22Rv1 (cell line): Measurements from ENCODE around the gene CCDC54.
"Not testable (repeated sequence)": the region's sequence is repeated elsewhere in the genome, so short reads cannot be mapped to it uniquely, and the experiment has no call there.

Experiments
- H3K27ac ChIP-seq: fragments of 450-650 bp; 2 replicates; pipeline ENCODE4 v1.5.1; 2017
- CTCF ChIP-seq: fragments of 450-650 bp; IDR thresholded peaks from 2 replicates; pipeline ENCODE4 v1.5.1; 2017; ENCODE audit warnings: mild to moderate bottlenecking
- ZFX ChIP-seq: fragments of 450-650 bp; IDR thresholded peaks from 2 replicates; pipeline ENCODE4 v1.6.1; 2017; ENCODE audit warnings: antibody characterized with exemption, borderline replicate concordance

CCDC54 gene

DNA sequence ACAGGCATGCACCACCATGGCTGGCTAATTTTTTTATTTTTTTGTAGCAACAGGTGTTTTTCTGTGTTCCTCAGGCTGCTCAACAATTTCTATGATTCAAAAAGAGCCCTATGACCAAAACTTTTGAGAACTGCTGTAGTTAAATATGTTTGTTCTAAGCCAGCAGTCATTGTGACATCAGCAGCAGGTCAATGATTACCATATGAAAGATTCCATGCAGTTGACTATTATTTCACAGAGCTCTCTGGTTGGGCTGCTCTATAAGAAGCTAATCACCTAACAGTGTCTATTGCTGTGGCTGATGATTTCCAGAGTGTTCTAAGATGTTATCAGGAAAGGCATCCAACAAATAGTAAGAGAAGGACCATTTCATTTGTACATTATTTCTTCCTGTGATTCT is at the start of gene CCDC54:
CCDC54 (plus strand) TSS at position 289 of the 400 bp plus-strand sequence. CDS start 149 bp downstream, outside the sequence.
- no peak for TF ChIP-seq ZFX
- no peak for TF ChIP-seq CTCF
- no peak within 1 kb of the TSS for H3K27ac ChIP-seq

GRCh38 chr3:107328069-107328468 is 49.2 kb upstream of the CCDC54 start:
- no peak overlapping the region for H3K27ac ChIP-seq
- TF ChIP-seq CTCF (no peak), ZFX (no peak)

DNA sequence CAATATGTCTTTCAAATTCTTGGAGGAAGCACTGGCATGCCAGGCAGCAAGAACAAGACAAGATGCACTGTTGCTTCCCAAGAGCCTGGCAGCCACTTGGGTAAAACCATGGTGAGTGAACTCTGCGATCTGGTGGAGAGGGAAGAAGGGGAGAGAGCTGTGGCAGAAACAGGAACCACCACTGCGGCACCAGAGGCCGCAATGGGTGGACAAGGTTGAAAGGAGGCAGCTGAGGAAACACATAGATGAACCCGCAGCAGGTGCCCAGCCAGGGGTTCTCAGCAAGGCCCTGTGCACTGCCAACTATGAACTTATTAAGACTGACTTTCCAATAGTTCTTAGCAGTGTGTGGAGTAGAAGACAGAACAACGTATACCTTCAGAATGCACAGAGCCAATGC is 48.2 kb upstream of the CCDC54 start:
- TF ChIP-seq CTCF = no peak
- TF ChIP-seq ZFX = no peak
- no peak overlapping the region for H3K27ac ChIP-seq

- not testable (repeated sequence) for H3K27ac ChIP-seq
Observed at GRCh38 chr3:107339690-107340089, 37.5 kb upstream of the CCDC54 start.

- H3K27ac ChIP-seq = no peak overlapping the region
- no peak for TF ChIP-seq ZFX
- TF ChIP-seq CTCF = no peak
Observed at GRCh38 chr3:107344722-107345121, 32.5 kb upstream of the CCDC54 start.

DNA sequence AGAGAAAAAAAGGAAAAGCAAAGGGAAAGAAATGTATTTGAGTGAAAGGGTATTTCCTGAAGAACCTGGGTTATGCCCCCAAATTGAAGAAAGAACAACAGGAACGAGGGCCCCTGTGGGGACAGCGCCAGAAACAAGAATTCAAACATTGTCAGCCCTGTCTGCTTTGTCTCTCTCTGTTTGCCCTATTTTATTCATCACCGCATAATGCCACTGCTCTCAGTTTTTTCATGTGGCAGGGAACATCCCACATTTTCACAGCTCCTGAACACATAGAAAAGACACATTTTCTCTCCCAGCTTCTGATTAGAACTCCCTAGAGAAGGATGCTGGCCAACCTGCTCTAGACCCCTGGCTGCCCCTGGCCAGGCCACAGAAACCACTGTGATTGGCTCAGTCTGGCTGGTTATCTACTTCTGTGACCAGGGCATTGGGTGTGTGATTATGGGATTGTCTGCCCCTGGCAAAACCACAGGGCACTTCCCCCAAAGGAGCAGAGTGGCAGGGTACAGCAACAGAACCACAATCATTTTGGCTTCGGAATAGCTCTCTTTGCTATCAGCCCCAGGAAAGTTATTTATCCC is 31.3 kb upstream of the CCDC54 start:
- TF ChIP-seq CTCF (no peak), ZFX (no peak)
- no peak overlapping the region for H3K27ac ChIP-seq

GRCh38 chr3:107346564-107346963 is 30.7 kb upstream of the CCDC54 start:
- no peak overlapping the region for H3K27ac ChIP-seq
- TF ChIP-seq ZFX = no peak
- TF ChIP-seq CTCF = no peak

DNA sequence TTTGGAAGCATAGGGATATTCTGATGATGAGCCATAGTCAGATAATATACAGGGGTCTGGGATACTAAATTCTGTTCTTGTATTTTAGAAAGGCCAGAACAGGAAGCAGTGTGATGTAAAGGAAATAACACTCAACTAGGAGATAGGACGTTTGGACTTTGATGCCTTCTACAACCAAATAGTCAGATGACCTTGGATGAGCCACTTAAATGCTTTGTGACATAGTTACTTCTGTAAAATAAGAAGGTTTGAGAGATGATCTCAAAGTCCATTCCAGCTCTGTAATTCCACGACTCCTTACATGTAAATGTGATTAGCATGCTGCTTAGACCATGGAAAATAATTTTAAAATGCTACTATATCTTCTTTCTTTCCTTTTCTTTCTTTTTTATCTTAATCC is 29.5 kb upstream of the CCDC54 start:
- TF ChIP-seq ZFX (no peak), CTCF (no peak)
- no peak overlapping the region for H3K27ac ChIP-seq
